NT2/D1 (cell line): Measurements from ENCODE around the gene IGF2BP1.

Experiments
- DNase-seq: peaks from one replicate; pipeline ENCODE4 v3.0.0-alpha.2; 2011; ENCODE audit warnings: low read depth, low spot score
- H3K27me3 ChIP-seq: 2 replicates; pipeline ENCODE4 v1.6.0; 2011; ENCODE audit warnings: mild to moderate bottlenecking; ENCODE audit not compliant: insufficient read length, insufficient read depth
- H3K36me3 ChIP-seq: 2 replicates; pipeline ENCODE4 v1.6.1; 2011; ENCODE audit warnings: mild to moderate bottlenecking, low read length, mixed read lengths; ENCODE audit not compliant: insufficient read depth, insufficient read length
- H3K4me1 ChIP-seq: 2 replicates; pipeline ENCODE4 v1.5.1; 2011; ENCODE audit not compliant: insufficient read depth, insufficient read length
- H3K4me3 ChIP-seq: 2 replicates; pipeline ENCODE4 v1.5.1; 2011; ENCODE audit warnings: low read depth; ENCODE audit not compliant: insufficient read length
- H3K9ac ChIP-seq: 2 replicates; pipeline ENCODE4 v1.6.0; 2011; ENCODE audit warnings: low read depth; ENCODE audit not compliant: insufficient read length
- H3K9me3 ChIP-seq: 2 replicates; pipeline ENCODE4 v1.5.1; 2011; ENCODE audit warnings: mild to moderate bottlenecking, low read length; ENCODE audit not compliant: insufficient read depth
- SUZ12 ChIP-seq: IDR thresholded peaks from 2 replicates; pipeline ENCODE4 v1.6.1; 2011; ENCODE audit not compliant: insufficient read length, insufficient read depth; ENCODE audit errors: extremely low read depth
- YY1 ChIP-seq: IDR thresholded peaks from 2 replicates; pipeline ENCODE4 v1.6.1; 2011; ENCODE audit not compliant: insufficient read length, insufficient read depth
- ZNF274 ChIP-seq: IDR thresholded peaks from 2 replicates; pipeline ENCODE4 v1.6.1; 2011; ENCODE audit warnings: mild to moderate bottlenecking, low read depth, low read length

The IGF2BP1 gene

GRCh38 chr17:48990882-48991357 lies 6.3 kb upstream of the IGF2BP1 start:
- Histone ChIP-seq H3K9me3 (no peaks in the 10 kb centered on the region), H3K4me3 (no peak overlapping the region), H3K27me3 (no peaks in the 10 kb centered on the region), H3K4me1 (no peaks in the 10 kb centered on the region), H3K36me3 (no peaks in the 10 kb centered on the region), H3K9ac (no peak overlapping the region)
- TF ChIP-seq SUZ12 (no peak), YY1 (no peak), ZNF274 (no peak)
- DNase-seq, result no peak

- Histone ChIP-seq H3K4me1 (no peaks in the 10 kb centered on the region), H3K27me3 (no peaks in the 10 kb centered on the region), H3K9ac (no peak overlapping the region), H3K36me3 (no peaks in the 10 kb centered on the region), H3K9me3 (no peaks in the 10 kb centered on the region), H3K4me3 (no peak overlapping the region)
- DNase-seq, result no peak
- TF ChIP-seq SUZ12 (no peak), YY1 (no peak), ZNF274 (no peak)
Observed at GRCh38 chr17:48992444-48992843, 4.7 kb upstream of the IGF2BP1 start.

- Histone ChIP-seq H3K4me1 (no peaks in the 10 kb centered on the region), H3K9ac (no peak overlapping the region), H3K36me3 (peaks cover 7% of the 10 kb centered on the region), H3K27me3 (no peaks in the 10 kb centered on the region), H3K4me3 (no peak overlapping the region), H3K9me3 (no peaks in the 10 kb centered on the region)
- TF ChIP-seq SUZ12, result no peak
- no peak for TF ChIP-seq ZNF274
- no peak for TF ChIP-seq YY1
- no peak for DNase-seq
Observed at GRCh38 chr17:48993305-48993704, 3.9 kb upstream of the IGF2BP1 start.

- no peak overlapping the region for H3K4me3 ChIP-seq
- H3K36me3 ChIP-seq, result peaks cover 13% of the 10 kb centered on the region
- no peaks in the 10 kb centered on the region for H3K27me3 ChIP-seq
- DNase-seq, result no peak
- H3K4me1 ChIP-seq, result no peaks in the 10 kb centered on the region
- H3K9me3 ChIP-seq, result no peaks in the 10 kb centered on the region
- H3K9ac ChIP-seq, result peak overlapping the region; percentile 70
- TF ChIP-seq SUZ12 (no peak), ZNF274 (no peak), YY1 (no peak)
Observed at GRCh38 chr17:48993951-48994350, 3.2 kb upstream of the IGF2BP1 start.

- no peak for DNase-seq
- Histone ChIP-seq H3K9me3 (no peaks in the 10 kb centered on the region), H3K27me3 (no peaks in the 10 kb centered on the region), H3K4me1 (no peaks in the 10 kb centered on the region), H3K36me3 (peaks cover 18% of the 10 kb centered on the region), H3K9ac (peak overlapping the region; percentile 99), H3K4me3 (peak overlapping the region; percentile 99)
- no peak for TF ChIP-seq SUZ12
- TF ChIP-seq YY1, result no peak
- TF ChIP-seq ZNF274, result no peak
Observed at GRCh38 chr17:48994549-48995303, 2.5 kb upstream of the IGF2BP1 start.

- DNase-seq, result peak; percentile 56
- H3K9ac ChIP-seq, result peak overlapping the region; percentile 99
- no peaks in the 10 kb centered on the region for H3K27me3 ChIP-seq
- peak overlapping the region; percentile 99 for H3K4me3 ChIP-seq
- no peaks in the 10 kb centered on the region for H3K9me3 ChIP-seq
- peaks cover 25% of the 10 kb centered on the region for H3K36me3 ChIP-seq
- TF ChIP-seq SUZ12, result no peak
- TF ChIP-seq ZNF274, result no peak
- TF ChIP-seq YY1, result no peak
- no peaks in the 10 kb centered on the region for H3K4me1 ChIP-seq
Observed at GRCh38 chr17:48995304-48995973, 1.7 kb upstream of the IGF2BP1 start.

- Histone ChIP-seq H3K27me3 (no peaks in the 10 kb centered on the region), H3K9me3 (no peaks in the 10 kb centered on the region), H3K36me3 (peaks cover 32% of the 10 kb centered on the region), H3K9ac (peak overlapping the region; percentile 100), H3K4me1 (no peaks in the 10 kb centered on the region), H3K4me3 (peak overlapping the region; percentile 99)
- peak; percentile 85 for DNase-seq
- no peak for TF ChIP-seq ZNF274
- TF ChIP-seq SUZ12, result no peak
- no peak for TF ChIP-seq YY1
Observed at GRCh38 chr17:48995974-48996721, 1.0 kb upstream of the IGF2BP1 start.

- no peak for DNase-seq
- Histone ChIP-seq H3K9ac (peak overlapping the region; percentile 100), H3K27me3 (no peaks in the 10 kb centered on the region), H3K4me1 (no peaks in the 10 kb centered on the region), H3K9me3 (no peaks in the 10 kb centered on the region), H3K4me3 (peak overlapping the region; percentile 91), H3K36me3 (peaks cover 37% of the 10 kb centered on the region)
- TF ChIP-seq SUZ12, result no peak
- TF ChIP-seq YY1, result no peak
- no peak for TF ChIP-seq ZNF274
Observed at GRCh38 chr17:48996722-48997102, 473 bp upstream of the IGF2BP1 start.
